NAMALWA (cell line): ENCODE measurements around the gene DOK6.
"Not testable (repeated sequence)": the region's sequence is repeated elsewhere in the genome, so short reads cannot be mapped to it uniquely, and the experiment has no call there.

ENCODE experiments used
- DNase-seq: peaks from one replicate; pipeline ENCODE4 v3.0.0-alpha.2; 2015; ENCODE audit warnings: low spot score

Gene DOK6

DNA sequence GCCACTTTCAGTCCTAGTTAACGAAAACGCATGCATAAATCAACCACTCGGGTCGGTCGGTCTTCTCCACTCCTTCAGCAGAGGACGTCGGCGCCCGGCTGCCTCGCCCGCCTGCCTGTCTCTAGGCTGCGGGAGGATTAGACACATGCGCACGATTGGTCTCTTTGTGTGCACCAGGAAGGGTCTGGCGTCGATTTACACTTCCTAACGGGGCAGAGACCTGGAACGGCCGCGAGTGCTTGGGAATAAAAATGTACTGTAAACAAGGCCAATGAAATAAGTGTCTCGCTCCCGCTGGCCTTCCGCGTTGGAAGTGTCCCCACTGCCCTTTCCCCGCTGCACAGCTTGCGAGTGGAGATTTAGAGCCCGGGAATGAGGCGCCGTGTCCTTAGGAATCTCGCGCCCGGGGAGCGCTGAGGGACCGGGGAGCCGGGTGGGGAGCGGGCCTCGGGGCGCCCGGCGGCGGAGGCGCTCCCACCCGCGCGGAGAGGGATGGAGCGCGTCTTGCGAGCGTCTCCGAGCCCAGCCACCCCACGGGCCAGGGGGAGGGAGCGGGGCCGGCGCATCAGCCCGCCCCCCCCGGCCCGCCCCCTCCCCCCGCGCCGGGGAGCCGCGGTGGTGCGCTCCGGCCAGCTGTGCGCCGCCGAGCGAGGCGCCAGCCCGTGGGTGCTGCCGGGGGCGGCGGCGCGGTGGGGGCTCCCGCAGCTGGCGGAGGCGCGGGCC is at the start of gene DOK6:
TSS of gene DOK6 (plus strand) at position 636 of the 723 bp plus-strand sequence.
- no peak for DNase-seq

- DNase-seq: no peak
Observed at GRCh38 chr18:69353023-69353422, 47.7 kb upstream of the DOK6 start.

DNA sequence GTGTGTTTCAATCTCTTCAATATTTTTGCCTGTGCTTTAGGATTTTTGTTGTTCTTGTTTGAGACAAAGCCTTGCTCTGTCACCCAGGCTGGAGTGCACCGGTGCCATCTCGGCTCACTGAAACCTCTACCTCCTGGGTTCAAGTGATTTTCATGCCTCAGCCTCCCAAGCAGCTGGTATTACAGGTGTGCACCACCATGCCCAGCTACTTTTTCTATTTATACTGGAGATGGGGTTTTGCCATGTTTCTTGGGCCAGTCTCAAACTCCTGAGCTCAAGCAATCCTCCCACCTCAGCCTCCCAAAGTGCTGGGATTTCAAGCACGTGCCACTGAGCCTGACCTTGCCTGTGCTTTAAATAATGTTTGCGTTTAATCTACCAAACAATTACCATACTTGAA is 43.1 kb upstream of the DOK6 start:
- no peak for DNase-seq

- no peak for DNase-seq
Observed at GRCh38 chr18:69358212-69358895, 42.3 kb upstream of the DOK6 start.

GRCh38 chr18:69359768-69360167 is 40.9 kb upstream of the DOK6 start:
- not testable (repeated sequence) for DNase-seq

DNA sequence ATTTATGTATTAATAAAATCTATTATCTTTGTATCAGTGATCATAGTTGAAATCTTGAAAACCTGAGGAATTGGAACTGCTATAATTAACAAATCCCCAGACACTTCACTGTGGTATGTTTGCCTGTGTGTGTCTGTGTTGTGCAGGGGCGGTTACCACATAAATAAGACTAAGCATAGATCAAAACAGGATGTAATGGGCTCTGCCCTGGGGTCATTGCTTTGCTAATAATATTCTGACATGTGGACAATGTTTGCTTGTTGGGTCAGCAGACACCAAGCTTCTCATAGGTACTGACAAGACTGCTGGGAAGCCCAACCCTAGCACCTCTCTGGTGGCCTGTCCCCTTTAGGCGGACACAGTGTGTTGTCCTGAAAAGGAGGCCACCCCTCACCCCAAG is 35.8 kb upstream of the DOK6 start:
- no peak for DNase-seq

DNA sequence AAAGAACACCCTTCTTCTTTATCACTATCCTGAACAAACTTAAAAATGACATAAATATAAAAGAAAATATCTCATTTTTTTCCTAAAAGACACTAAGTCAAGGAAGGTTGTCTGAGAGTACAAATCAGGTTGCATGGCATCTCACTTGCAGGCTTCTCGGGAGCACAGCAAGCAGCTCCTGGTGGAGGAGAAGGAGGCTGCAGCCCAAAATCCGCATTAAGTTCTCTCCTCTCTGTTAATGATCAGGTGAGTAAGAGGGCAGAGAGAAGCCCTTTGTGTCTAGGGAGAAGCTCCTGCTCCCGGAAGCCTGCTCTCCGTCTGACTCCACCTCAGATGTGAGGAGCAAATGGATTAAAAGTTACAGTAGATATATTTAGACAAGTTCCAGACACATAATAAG is 35.0 kb upstream of the DOK6 start:
- DNase-seq: no peak

GRCh38 chr18:69367104-69367503 is 33.6 kb upstream of the DOK6 start:
- no peak for DNase-seq

DNA sequence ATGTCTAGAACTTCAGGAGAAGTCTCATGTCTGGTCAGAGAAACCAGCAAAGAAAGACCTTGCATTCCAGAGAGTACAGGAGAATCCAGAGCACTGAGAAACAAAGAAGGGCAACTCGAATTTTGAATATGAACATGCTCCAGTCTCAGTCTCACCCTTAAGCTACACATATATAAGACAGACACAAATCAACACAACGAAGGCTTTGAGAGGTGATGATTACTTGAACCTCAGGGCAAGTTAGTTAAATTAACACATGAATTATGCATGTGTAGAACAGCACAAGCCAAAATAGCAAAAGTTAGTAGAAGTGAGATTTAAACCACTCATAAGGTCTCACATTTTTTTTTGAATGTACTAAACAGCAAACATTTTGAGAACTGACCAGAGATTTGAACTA is 29.0 kb upstream of the DOK6 start:
- DNase-seq: no peak

GRCh38 chr18:69380324-69380723 is 20.4 kb upstream of the DOK6 start:
- DNase-seq: no peak

DNA sequence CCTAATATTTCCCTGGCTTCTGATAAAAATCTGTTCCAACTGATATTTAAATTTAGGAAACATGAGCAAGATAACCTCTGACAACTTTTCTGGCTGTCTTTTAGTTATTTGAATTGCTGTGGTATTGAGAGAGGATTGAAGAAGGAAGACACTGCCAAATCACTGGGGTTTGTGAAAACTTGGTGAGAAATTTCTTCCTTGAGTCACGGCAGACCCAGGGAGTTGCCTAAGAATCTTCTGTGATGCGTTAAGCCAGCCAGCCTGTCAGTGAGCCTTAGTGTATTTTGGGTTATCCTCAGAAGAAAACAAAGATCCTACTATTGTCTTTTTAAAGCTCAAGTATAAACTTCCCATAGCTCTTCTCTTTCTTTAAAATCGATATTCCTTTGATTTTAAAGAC is 17.5 kb upstream of the DOK6 start:
- no peak for DNase-seq

- no peak for DNase-seq
Observed at GRCh38 chr18:69387186-69387585, 13.5 kb upstream of the DOK6 start.

DNA sequence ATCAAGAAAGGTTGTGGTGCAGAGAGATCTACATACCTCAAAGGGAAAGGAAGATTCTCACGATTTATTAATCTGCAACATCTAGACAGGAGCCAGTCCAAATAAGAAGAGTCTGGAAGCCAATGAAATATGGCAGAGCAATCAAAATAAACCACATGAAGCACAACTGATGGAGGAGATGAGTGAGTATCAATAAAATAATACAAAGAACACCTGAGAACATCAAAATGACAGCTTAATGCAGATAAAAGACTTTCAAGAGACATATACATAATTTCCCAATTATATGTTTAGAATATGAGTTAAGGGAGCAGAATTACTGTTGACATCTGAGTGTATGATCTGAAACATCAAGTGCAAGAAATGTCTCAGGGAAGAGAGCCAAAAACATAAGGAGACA is 12.5 kb upstream of the DOK6 start:
- DNase-seq: no peak

DNA sequence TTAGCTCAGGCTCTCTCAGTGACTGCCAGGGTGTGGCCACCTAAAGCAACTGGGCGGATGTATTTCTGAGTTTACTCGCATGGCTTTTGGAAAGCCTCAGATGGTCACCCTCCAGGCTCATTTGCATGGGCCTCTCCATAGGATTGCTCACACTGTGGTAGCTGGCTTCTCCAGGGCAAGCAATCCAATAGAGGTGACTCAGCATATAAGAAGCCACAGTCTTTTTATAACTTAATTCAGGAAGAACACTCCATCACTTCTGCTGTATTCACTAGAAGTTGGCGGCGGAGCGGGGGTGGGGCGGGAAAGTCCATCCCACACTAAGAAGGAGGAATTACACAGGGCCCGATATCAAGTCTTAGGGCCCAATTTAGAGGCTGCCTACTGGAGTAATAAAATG is 3.6 kb upstream of the DOK6 start:
- DNase-seq: no peak

GRCh38 chr18:69399253-69399652 is 1.4 kb upstream of the DOK6 start:
- DNase-seq: no peak

DNA sequence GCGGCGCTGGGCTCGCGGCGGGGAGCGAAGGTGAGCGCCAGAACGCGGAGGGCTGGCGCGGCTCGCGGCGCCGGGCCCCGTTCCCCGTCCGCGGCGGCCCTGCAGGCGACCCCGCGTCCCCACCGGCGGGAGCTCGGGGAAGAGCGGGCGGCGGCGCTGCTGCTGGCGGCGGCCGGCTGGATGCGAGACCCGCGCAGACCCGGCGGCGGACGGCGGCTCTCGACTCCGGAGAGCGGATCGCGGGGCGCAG is 213 bp downstream of the DOK6 start:
- no peak for DNase-seq

DNA sequence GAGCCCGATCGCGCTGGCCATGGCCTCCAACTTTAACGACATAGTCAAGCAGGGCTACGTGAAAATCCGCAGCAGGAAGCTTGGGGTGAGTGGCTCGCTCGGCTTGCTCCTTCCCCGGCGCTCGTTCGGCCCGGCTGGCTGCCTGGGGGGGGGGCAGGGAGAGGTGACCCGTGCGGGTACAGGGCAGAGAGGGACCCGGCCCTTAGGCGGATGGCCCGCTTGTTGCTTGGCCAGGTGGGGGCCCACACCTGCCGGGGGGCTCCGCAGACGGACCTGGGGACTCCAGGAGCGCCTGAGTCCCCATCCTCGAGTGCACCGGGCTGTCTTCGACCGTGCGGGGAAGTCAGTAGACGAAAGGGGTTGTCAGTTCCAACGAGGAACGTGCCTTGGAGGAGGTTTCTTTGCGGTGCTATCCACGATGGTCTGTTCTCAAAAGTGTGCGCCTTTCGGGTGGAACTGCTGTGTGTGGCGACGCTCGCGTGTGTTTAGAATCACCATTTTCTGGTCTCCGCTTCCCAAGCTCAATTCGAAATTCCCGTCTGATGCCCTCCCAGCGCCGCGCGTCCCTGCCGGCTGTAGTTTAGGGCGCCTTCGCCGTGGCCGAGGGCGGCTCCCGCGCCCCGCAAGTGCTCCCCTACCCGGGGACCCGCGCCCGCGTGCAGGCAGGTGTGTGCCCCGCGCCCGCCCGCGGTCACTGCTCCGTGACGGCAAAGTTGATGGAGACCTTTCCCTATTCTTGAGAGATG is 711 bp downstream of the DOK6 start:
- DNase-seq: no peak

DNA sequence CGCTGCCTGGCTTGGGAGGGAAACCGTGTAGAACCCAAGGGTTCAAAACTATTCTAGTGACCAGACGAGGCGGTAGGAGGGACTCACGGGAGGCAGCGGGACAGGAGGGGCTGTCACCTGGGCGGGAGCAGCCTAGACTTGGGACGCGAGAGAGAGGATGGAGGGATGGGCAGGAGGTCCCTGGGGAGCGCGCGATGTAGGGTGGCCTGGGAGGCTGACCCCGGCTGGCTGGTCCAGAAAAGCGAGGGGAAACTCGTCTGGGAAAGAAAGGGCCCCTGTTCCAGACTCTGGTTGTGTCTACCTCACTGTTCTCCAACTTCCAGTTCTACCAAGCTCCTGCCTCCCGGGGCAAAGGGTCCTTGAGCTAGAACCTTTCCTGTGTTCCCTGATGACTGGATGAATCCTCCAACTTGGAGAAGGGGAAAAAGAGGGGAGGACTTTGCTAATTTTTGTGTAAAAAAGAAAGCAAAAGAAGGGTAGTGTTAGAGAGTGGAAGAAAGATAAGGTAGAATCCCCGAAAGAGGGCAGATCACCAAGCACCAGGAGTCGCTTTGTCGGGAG is 1.4 kb downstream of the DOK6 start:
- no peak for DNase-seq

GRCh38 chr18:69402533-69402989 is 1.9 kb downstream of the DOK6 start:
- no peak for DNase-seq

GRCh38 chr18:69408522-69408921 is 7.8 kb downstream of the DOK6 start:
- DNase-seq: no peak

DNA sequence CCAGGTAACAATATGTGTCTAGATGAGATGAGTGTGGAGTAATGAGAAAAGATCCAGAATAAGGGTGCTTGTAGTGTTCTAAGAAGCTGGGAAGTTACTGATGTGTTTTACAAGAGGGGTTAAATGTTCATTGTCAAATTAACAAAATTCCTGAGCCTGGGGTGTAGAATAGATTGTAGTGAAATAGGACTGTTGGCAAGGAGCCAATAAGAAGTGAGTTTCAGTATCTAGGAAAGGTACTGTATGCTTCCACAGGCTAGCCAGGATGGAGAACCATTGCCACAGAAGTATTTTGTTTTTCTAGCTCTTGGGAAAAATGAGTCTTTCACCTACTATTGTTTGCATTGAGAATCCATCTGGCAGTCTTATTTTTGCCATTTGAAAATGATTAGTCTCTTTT is 10.5 kb downstream of the DOK6 start:
- no peak for DNase-seq

GRCh38 chr18:69414184-69414583 is 13.5 kb downstream of the DOK6 start:
- DNase-seq: no peak

- no peak for DNase-seq
Observed at GRCh38 chr18:69432847-69433246, 32.2 kb downstream of the DOK6 start.
